ENCODE data around the gene CEMP1. TPM values are rescaled to one million over a fixed set of nuclear protein-coding genes. Genes with fewer than 3 reads are reported as not detected.
A peak's percentile ranks its signal among the peaks of the same experiment; 100 is the strongest.
"Not testable (repeated sequence)": the region's sequence is repeated elsewhere in the genome, so short reads cannot be mapped to it uniquely, and the experiment has no call there.

Gene CEMP1
- total RNA-seq, 2 donors from 2014 or later, result 0.52 to 1.3 TPM

- WGBS, 2 donors, result 84 to 87% methylated on average over 11 of the region's 11 CpGs
- ATAC-seq (no peak), DNase-seq (no peak)
- peaks cover 30% of the 10 kb centered on the region for H3K4me1 ChIP-seq
- no peaks in the 10 kb centered on the region for H3K27me3 ChIP-seq
- H3K4me3 ChIP-seq, result no peak overlapping the region
- TF ChIP-seq POLR2A (IDR thresholded peaks at IDR 0.05), result no peak
- TF ChIP-seq CTCF (IDR thresholded peaks at IDR 0.05), result no peak
- no peaks in the 10 kb centered on the region for H3K36me3 ChIP-seq (replicated peaks in 1 of 2; ENCODE audit: insufficient read depth in 1 of 2, low read depth in 2 of 2)
- no peak overlapping the region for H3K27ac ChIP-seq
- intact Hi-C loops (cut with DNase I), result loop anchor here (10.0 kb wide), 1 partner anchor 61 kb away; no protein-coding TSS in a partner anchor
- H3K9me3 ChIP-seq, result no peaks in the 10 kb centered on the region
Observed at GRCh38 chr16:2533912-2534311, 2.7 kb upstream of the CEMP1 start.

GRCh38 chr16:2533142-2533755 lies 2.0 kb upstream of the CEMP1 start:
- H3K9me3 ChIP-seq; H3K4me3 ChIP-seq; H3K27me3 ChIP-seq; ATAC-seq; H3K36me3 ChIP-seq (replicated peaks in 1 of 2; ENCODE audit: insufficient read depth in 1 of 2, low read depth in 2 of 2); DNase-seq: not testable (repeated sequence)
- Histone ChIP-seq H3K27ac (peak overlapping the region; percentile 88 to 97 (median 94)), H3K4me1 (peaks cover 27% of the 10 kb centered on the region)
- intact Hi-C loops (cut with DNase I), result loop anchor here (10.0 kb wide), 1 partner anchor 62 kb away; no protein-coding TSS in a partner anchor
- WGBS, 2 donors, result 23 to 49% methylated on average over 13 to 15 of the region's 16 CpGs

GRCh38 chr16:2532494-2533141 lies 1.4 kb upstream of the CEMP1 start:
- intact Hi-C loops (cut with DNase I), result loop anchor here (10.0 kb wide), 1 partner anchor 62 kb away; no protein-coding TSS in a partner anchor
- Histone ChIP-seq H3K27ac (peak overlapping the region; percentile 88 to 97 (median 94)), H3K4me1 (peaks cover 27% of the 10 kb centered on the region), H3K4me3 (peak overlapping the region in 1 of 2 donors; percentile 52), H3K27me3 (no peaks in the 10 kb centered on the region), H3K9me3 (no peaks in the 10 kb centered on the region), H3K36me3 (replicated peaks in 1 of 2; ENCODE audit: insufficient read depth in 1 of 2, low read depth in 2 of 2) (no peaks in the 10 kb centered on the region)
- peak; percentile 57 for ATAC-seq
- WGBS, 2 donors, result 2 to 3% methylated on average over 26 to 37 of the region's 37 CpGs
- TF ChIP-seq CTCF (IDR thresholded peaks at IDR 0.05) (no peak), POLR2A (IDR thresholded peaks at IDR 0.05) (peak; percentile 33 to 65 (median 63))
- peak; percentile 85 to 92 (median 91) for DNase-seq

GRCh38 chr16:2531696-2532493 lies 687 bp upstream of the CEMP1 start:
- intact Hi-C loops (cut with DNase I), result loop anchor here (10.0 kb wide), 1 partner anchor 63 kb away; no protein-coding TSS in a partner anchor
- no peaks in the 10 kb centered on the region for H3K27me3 ChIP-seq
- peak; percentile 45 to 53 (median 47) for TF ChIP-seq POLR2A (IDR thresholded peaks at IDR 0.05)
- no peak for TF ChIP-seq CTCF (IDR thresholded peaks at IDR 0.05)
- ATAC-seq (peak; percentile 95), DNase-seq (peak; percentile 99)
- H3K9me3 ChIP-seq, result no peaks in the 10 kb centered on the region
- 0 to 1% methylated on average over 15 to 67 of the region's 84 CpGs for WGBS, 2 donors
- H3K4me3 ChIP-seq, result peak overlapping the region; percentile 4 to 52
- no peaks in the 10 kb centered on the region for H3K36me3 ChIP-seq (replicated peaks in 1 of 2; ENCODE audit: insufficient read depth in 1 of 2, low read depth in 2 of 2)
- H3K27ac ChIP-seq, result peak overlapping the region; percentile 88 to 97 (median 94)
- H3K4me1 ChIP-seq, result peaks cover 22% of the 10 kb centered on the region

Data from body of pancreas (tissue), 4 donors.